GM10248 (cell line): Measurements from ENCODE around the gene ZBTB20.
A peak's percentile ranks its signal among the peaks of the same experiment; 100 is the strongest.

Source experiments
- CTCF ChIA-PET: fragments of 300-600 bp; sonication (Branson Sonifier 250); formaldehyde crosslinking; extraction: SDS; loops from one replicate; lab custom pipeline; 2021; ENCODE audit warnings: antibody characterized with exemption; lab: Yijun Ruan, JAX
- POLR2A ChIA-PET: fragments of 350-650 bp; sonication (Branson Sonifier 250); formaldehyde crosslinking; extraction: SDS; loops from one replicate; lab custom pipeline; 2020; ENCODE audit warnings: antibody characterized with exemption; lab: Yijun Ruan, JAX
- DNase-seq: peaks from one replicate; pipeline ENCODE4 v3.0.0; 2012; ENCODE audit errors: extremely low spot score
- TF ChIP-seq, protein P1 (sequence below): IDR thresholded peaks from 2 replicates; pipeline ENCODE4 v1.5.1; 2012; ENCODE audit warnings: mild to moderate bottlenecking, low read depth; ENCODE audit errors: extremely low read depth, missing control alignments, control extremely low read depth

The ZBTB20 gene

DNA sequence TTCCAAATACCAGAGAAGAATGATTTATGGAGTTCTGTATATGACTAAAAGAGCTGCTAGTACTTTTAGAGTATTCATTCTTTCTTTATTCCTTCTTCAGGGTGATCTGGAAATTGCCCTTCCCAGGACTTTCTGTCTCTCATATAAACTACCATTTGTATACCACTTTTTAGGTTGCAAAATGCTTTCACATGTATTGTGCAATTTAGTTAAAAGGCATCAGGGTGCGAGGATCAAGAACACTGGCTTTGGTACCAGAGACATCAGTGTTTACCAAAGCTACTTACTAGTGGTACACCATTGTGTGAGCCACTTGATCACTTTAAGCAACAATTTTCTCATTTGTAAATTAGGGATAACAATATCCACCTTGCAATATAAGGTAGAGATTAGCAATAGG lies 601.9 kb downstream of the ZBTB20 start:
- TF ChIP-seq, protein P1, sequence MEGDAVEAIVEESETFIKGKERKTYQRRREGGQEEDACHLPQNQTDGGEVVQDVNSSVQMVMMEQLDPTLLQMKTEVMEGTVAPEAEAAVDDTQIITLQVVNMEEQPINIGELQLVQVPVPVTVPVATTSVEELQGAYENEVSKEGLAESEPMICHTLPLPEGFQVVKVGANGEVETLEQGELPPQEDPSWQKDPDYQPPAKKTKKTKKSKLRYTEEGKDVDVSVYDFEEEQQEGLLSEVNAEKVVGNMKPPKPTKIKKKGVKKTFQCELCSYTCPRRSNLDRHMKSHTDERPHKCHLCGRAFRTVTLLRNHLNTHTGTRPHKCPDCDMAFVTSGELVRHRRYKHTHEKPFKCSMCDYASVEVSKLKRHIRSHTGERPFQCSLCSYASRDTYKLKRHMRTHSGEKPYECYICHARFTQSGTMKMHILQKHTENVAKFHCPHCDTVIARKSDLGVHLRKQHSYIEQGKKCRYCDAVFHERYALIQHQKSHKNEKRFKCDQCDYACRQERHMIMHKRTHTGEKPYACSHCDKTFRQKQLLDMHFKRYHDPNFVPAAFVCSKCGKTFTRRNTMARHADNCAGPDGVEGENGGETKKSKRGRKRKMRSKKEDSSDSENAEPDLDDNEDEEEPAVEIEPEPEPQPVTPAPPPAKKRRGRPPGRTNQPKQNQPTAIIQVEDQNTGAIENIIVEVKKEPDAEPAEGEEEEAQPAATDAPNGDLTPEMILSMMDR, result no peak
- no peak for DNase-seq
- ChIA-PET POLR2A (no interaction called here), CTCF (no interaction called here)

DNA sequence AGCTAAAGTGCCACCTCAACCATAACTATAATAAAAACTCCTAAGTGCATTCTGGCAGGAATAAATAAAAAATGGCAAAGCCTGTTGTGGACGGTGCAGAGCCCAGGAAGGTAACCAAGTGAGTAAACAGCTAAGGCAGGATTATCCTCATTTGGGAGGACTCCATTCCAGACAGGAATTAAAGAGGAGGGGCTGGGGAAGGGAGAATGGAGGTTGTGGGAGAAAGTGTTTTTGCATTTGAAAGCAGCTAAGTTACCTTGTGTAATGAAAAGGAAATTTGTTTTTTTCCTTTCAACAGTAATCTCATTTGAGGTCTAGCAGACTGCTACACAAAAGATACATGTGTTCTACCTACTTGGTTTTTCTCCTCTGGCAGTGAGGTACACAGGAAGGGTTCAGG lies 604.7 kb downstream of the ZBTB20 start:
- ChIA-PET CTCF (interaction anchor here (1.0 to 3.7 kb wide), 2 partner anchors 11 to 18 kb away, joined by 3 to 21 read pairs; no protein-coding TSS in a partner anchor), POLR2A (no interaction called here)
- DNase-seq, result no peak
- TF ChIP-seq, protein P1, result no peak

DNA sequence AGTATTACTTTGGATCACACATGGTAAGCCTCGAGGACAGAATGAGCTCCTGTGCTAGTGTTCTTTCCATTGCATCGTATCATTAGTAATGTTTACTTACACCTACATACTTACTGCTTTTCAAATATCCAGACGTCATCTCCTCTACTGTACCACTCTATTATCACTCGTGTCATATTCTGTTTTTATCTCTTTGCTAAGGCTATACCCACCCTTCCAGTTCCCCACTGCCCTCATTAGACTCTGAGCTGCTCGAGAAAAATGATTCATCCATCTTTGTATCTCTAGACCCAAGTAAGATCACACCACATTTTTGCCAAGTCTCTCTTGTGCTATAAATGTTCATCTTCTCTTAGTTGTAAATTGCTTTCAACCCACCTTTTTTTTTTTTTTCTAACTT lies 607.6 kb downstream of the ZBTB20 start:
- ChIA-PET POLR2A (no interaction called here), CTCF (interaction anchor here (0.7 to 1.2 kb wide), 4 partner anchors 10 to 22 kb away, joined by 3 to 5 read pairs (median 3); no protein-coding TSS in a partner anchor)
- TF ChIP-seq, protein P1, result no peak
- no peak for DNase-seq

DNA sequence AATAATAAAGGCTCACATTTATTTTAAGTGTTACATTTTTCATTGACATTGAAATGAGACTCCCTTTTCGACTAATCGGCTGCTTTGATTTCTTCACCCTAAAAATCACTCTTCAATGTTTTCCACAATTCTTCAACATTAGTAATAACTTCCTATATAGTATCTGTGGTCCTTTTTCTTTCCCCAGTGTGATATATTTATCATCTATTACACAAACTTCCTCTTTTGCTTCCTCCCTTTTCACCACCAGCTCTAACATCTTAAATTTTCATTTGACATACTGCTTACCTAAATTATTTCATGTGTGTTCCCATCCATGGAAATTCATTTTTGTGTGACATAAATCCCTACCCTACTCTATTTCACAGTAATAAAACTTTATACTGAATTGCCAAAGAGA lies 608.9 kb downstream of the ZBTB20 start:
- CTCF ChIA-PET, result no interaction called here

DNA sequence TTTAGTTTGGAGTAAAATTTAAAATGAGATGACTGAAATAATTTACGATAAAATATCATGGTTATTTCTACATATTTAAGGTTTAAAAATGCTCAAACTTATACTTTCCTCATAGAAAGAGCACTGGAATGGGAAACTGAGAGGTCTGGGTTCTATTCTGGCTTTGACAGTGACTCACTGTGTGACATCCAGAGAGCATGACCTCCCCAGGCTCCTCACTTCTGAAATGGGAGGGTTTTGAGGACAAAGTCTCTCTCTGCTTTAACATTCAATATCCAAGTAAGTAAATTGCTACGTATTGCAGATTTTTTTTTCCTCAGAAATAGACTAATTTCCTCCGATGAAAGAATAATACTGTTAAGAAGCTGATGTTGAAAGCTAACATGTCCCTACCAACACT lies 618.6 kb downstream of the ZBTB20 start:
- ChIA-PET POLR2A (no interaction called here), CTCF (interaction anchor here (1.5 kb wide), 1 partner anchor 11 kb away, joined by 5 read pairs; no protein-coding TSS in a partner anchor)
- TF ChIP-seq, protein P1, result no peak
- DNase-seq, result no peak

More for the DNA sequence above, 608.9 kb downstream of the ZBTB20 start:
- TF ChIP-seq, protein P1, result no peak
- POLR2A ChIA-PET, result no interaction called here
- no peak for DNase-seq

DNA sequence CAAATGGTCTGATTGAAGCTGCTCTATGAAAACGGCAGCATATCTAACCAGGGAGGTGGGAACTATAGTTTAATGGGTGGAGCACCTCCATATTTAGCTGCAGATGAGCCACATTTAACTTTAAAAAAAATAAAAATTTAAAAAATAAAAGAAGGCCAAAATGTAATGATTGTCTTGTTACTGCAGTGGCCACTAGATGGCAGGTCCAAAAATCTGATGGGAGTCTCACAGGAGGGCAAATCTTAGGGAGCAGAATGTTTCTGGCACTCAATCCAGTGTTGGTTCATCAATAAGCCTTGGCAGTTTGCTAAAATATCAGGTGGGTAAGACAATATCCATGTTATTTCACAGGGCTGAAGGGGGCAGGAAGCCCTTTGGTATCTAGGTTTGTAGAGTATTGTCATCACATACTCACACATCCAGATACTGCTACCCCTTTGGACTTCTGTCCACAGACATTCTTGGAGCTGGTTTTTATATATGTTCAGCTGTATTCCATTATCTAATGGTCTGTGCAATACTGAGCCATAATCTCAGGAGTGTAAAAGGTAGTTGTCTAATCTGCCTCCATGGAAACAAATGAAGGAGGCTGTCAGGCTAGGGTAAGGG lies 619.9 kb downstream of the ZBTB20 start:
- TF ChIP-seq, protein P1, result peak; percentile 35
- peak; percentile 9 for DNase-seq
- POLR2A ChIA-PET, result no interaction called here
- CTCF ChIA-PET, result interaction anchor here (0.8 to 1.2 kb wide), 2 partner anchors 12 to 13 kb away, joined by 3 read pairs; no protein-coding TSS in a partner anchor
